ENCODE results near the gene UCP3. TPM values are rescaled to one million over a fixed set of nuclear protein-coding genes. Genes with fewer than 3 reads are reported as not detected.

UCP3 gene
- total RNA-seq, 6 experiments from 2014 or later = 0.20 to 1.5 (median 0.42) TPM

- Histone ChIP-seq H3K4me1 (peaks cover 0 to 20% (median 11%) of the 10 kb centered on the region in 4 donors), H3K9me3 (no peaks in the 10 kb centered on the region), H3K27me3 (no peaks in the 10 kb centered on the region), H3K27ac (no peak overlapping the region), H3K4me3 (no peak overlapping the region), H3K36me3 (no peaks in the 10 kb centered on the region)
- ATAC-seq = no peak
- no peak for DNase-seq
- intact Hi-C loops (cut with DNase I) = no loop called here
- TF ChIP-seq CTCF (IDR thresholded peaks at IDR 0.05) (no peak), POLR2A (IDR thresholded peaks at IDR 0.05) (no peak)
Observed at GRCh38 chr11:74023276-74023675, 14.4 kb upstream of the UCP3 start.

GRCh38 chr11:74022546-74022945 lies 13.7 kb upstream of the UCP3 start:
- no peak for ATAC-seq
- intact Hi-C loops (cut with DNase I) = no loop called here
- WGBS (ENCODE audit: insufficient coverage, low coverage, low lambda C conversion rate, missing lambda C conversion rate) = 85% methylated on average over 6 of the region's 6 CpGs
- DNase-seq = no peak
- H3K36me3 ChIP-seq = no peaks in the 10 kb centered on the region
- H3K4me3 ChIP-seq = no peak overlapping the region
- no peak overlapping the region for H3K27ac ChIP-seq
- H3K4me1 ChIP-seq = peaks cover 0 to 27% (median 14%) of the 10 kb centered on the region in 4 donors
- no peaks in the 10 kb centered on the region for H3K9me3 ChIP-seq
- no peak for TF ChIP-seq CTCF (IDR thresholded peaks at IDR 0.05)
- no peak for TF ChIP-seq POLR2A (IDR thresholded peaks at IDR 0.05)
- no peaks in the 10 kb centered on the region for H3K27me3 ChIP-seq

- intact Hi-C loops (cut with DNase I) = no loop called here
- WGBS (ENCODE audit: insufficient coverage, low coverage, low lambda C conversion rate, missing lambda C conversion rate) = 84% methylated on average over 5 of the region's 6 CpGs
- ATAC-seq (no peak), DNase-seq (no peak)
- TF ChIP-seq POLR2A (IDR thresholded peaks at IDR 0.05) (no peak), CTCF (IDR thresholded peaks at IDR 0.05) (no peak)
- no peak overlapping the region for H3K27ac ChIP-seq
- H3K27me3 ChIP-seq = no peaks in the 10 kb centered on the region
- no peaks in the 10 kb centered on the region for H3K36me3 ChIP-seq
- H3K9me3 ChIP-seq = no peaks in the 10 kb centered on the region
- peaks cover 0 to 27% (median 14%) of the 10 kb centered on the region in 4 donors for H3K4me1 ChIP-seq
- H3K4me3 ChIP-seq = no peak overlapping the region
Observed at GRCh38 chr11:74021998-74022397, 13.1 kb upstream of the UCP3 start.

GRCh38 chr11:74020539-74020938 lies 11.7 kb upstream of the UCP3 start:
- TF ChIP-seq POLR2A (IDR thresholded peaks at IDR 0.05) = no peak
- no peak for TF ChIP-seq CTCF (IDR thresholded peaks at IDR 0.05)
- no peak for ATAC-seq

GRCh38 chr11:74019860-74020259 lies 11.0 kb upstream of the UCP3 start:
- Histone ChIP-seq H3K27me3 (no peaks in the 10 kb centered on the region), H3K36me3 (no peaks in the 10 kb centered on the region), H3K4me3 (no peak overlapping the region), H3K9me3 (no peaks in the 10 kb centered on the region), H3K27ac (peak overlapping the region; percentile 77 to 94 (median 80)), H3K4me1 (peaks cover 0 to 27% (median 14%) of the 10 kb centered on the region in 4 donors)
- DNase-seq (no peak), ATAC-seq (no peak)
- WGBS (ENCODE audit: insufficient coverage, low coverage, low lambda C conversion rate, missing lambda C conversion rate) = 57% methylated on average over 1 of the region's 4 CpGs
- intact Hi-C loops (cut with DNase I) = no loop called here
- TF ChIP-seq POLR2A (IDR thresholded peaks at IDR 0.05) = no peak
- TF ChIP-seq CTCF (IDR thresholded peaks at IDR 0.05) = no peak

More at GRCh38 chr11:74020539-74020938, 11.7 kb upstream of the UCP3 start:
- no peak for DNase-seq
- no peaks in the 10 kb centered on the region for H3K36me3 ChIP-seq
- no peak overlapping the region for H3K4me3 ChIP-seq
- peak overlapping the region in 1 of 3 donors; percentile 80 for H3K27ac ChIP-seq
- intact Hi-C loops (cut with DNase I) = no loop called here
- H3K27me3 ChIP-seq = no peaks in the 10 kb centered on the region
- H3K4me1 ChIP-seq = peaks cover 0 to 27% (median 14%) of the 10 kb centered on the region in 4 donors
- WGBS (ENCODE audit: insufficient coverage, low coverage, low lambda C conversion rate, missing lambda C conversion rate) = 54% methylated on average over 4 of the region's 4 CpGs
- no peaks in the 10 kb centered on the region for H3K9me3 ChIP-seq

All from right lobe of liver (tissue), 6 donors.